RPMI7951 (cell line): ENCODE results near the gene COL2A1. TPM values are rescaled to one million over a fixed set of nuclear protein-coding genes. Genes with fewer than 3 reads are reported as not detected.

ENCODE experiments used
- DNase-seq: peaks from one replicate; pipeline ENCODE4 v3.0.0-alpha.2; 2012; ENCODE audit warnings: low read depth
- total RNA-seq: library from RNA; depleted of rRNA; stranded (reverse); fragments of >200 nt; shearing (Covaris generic); gene quantifications from 2 replicates; pipeline ENCODE4 v1.2.3, GENCODE V29; 2014

COL2A1 gene
- total RNA-seq, 1 experiment from 2014 or later: not detected

GRCh38 chr12:48030173-48030650, 25.9 kb upstream of the COL2A1 start:
- DNase-seq: no peak

- no peak for DNase-seq
These were observed 25.4 kb upstream of the COL2A1 start for GRCh38 chr12:48029491-48030172.

- peak; percentile 36 for DNase-seq
These were observed 24.5 kb upstream of the COL2A1 start for GRCh38 chr12:48028541-48029431.

GRCh38 chr12:48027183-48028002, 23.1 kb upstream of the COL2A1 start:
- DNase-seq: peak; percentile 46

- no peak for DNase-seq
These were observed 22.0 kb upstream of the COL2A1 start for GRCh38 chr12:48026060-48026827.

GRCh38 chr12:48025281-48025680, 21.0 kb upstream of the COL2A1 start:
- no peak for DNase-seq

- DNase-seq: no peak
These were observed 20.5 kb upstream of the COL2A1 start for GRCh38 chr12:48024735-48025134.

- DNase-seq: no peak
These were observed 19.1 kb upstream of the COL2A1 start for GRCh38 chr12:48023386-48023785.

GRCh38 chr12:48022676-48023385, 18.6 kb upstream of the COL2A1 start:
- no peak for DNase-seq

- no peak for DNase-seq
These were observed 17.9 kb upstream of the COL2A1 start for GRCh38 chr12:48022180-48022521.

- DNase-seq: peak; percentile 29
These were observed 17.4 kb upstream of the COL2A1 start for GRCh38 chr12:48021485-48022179.

- no peak for DNase-seq
These were observed 15.5 kb upstream of the COL2A1 start for GRCh38 chr12:48019639-48020265.

- no peak for DNase-seq
These were observed 14.3 kb upstream of the COL2A1 start for GRCh38 chr12:48018618-48018995.

GRCh38 chr12:48017921-48018617, 13.8 kb upstream of the COL2A1 start:
- no peak for DNase-seq

GRCh38 chr12:48017496-48017895, 13.2 kb upstream of the COL2A1 start:
- no peak for DNase-seq

GRCh38 chr12:48016373-48017020, 12.2 kb upstream of the COL2A1 start:
- DNase-seq: peak; percentile 9

GRCh38 chr12:48015954-48016353, 11.7 kb upstream of the COL2A1 start:
- no peak for DNase-seq

GRCh38 chr12:48015129-48015528, 10.9 kb upstream of the COL2A1 start:
- DNase-seq: no peak

- no peak for DNase-seq
These were observed 9.0 kb upstream of the COL2A1 start for GRCh38 chr12:48013287-48013686.
